Spinal cord (tissue), 10 donors: ENCODE measurements around the gene OSGEP. TPM values are rescaled to one million over a fixed set of nuclear protein-coding genes. Genes with fewer than 3 reads are reported as not detected.

Experiments used
- DNase-seq, 6 donors: peaks; one replicate each; pipeline versions ENCODE4 v3.0.0 to v3.0.0-alpha.2; 2013 to 2015; ENCODE audit warnings: low spot score in 6 of 6, low read depth in 4 of 6
- H3K27ac ChIP-seq: one replicate; pipeline ENCODE4 v1.5.1; 2013; ENCODE audit warnings: low read depth, low read length, control low read depth
- H3K27me3 ChIP-seq: one replicate; pipeline ENCODE4 v1.6.1; 2013; ENCODE audit warnings: low read length; ENCODE audit not compliant: control insufficient read depth, insufficient read depth
- H3K36me3 ChIP-seq: one replicate; pipeline ENCODE4 v1.6.1; 2013; ENCODE audit warnings: low read length; ENCODE audit not compliant: control insufficient read depth, insufficient read depth
- H3K4me1 ChIP-seq: one replicate; pipeline ENCODE4 v1.6.1; 2013; ENCODE audit warnings: low read length; ENCODE audit not compliant: control insufficient read depth, insufficient read depth
- H3K4me3 ChIP-seq: one replicate; pipeline ENCODE4 v1.5.1; 2013; ENCODE audit warnings: low read depth, low read length, control low read depth
- H3K9me3 ChIP-seq: one replicate; pipeline ENCODE4 v1.6.1; 2013; ENCODE audit warnings: low read length; ENCODE audit not compliant: control insufficient read depth, insufficient read depth
- WGBS: methylation state at CpG from one replicate; pipeline ENCODE4 v1.1.5; 2013; ENCODE audit warnings: missing lambda C conversion rate; ENCODE audit not compliant: insufficient coverage; 5-methylcytosine and 5-hydroxymethylcytosine counted together
- polyA plus RNA-seq, 2 donors: library from polyadenylated mRNA; unstranded; fragments of 120-200 nt; gene quantifications; one replicate each; pipeline ENCODE4 v1.2.1, GENCODE V29; 2013; ENCODE audit not compliant: insufficient read length in 2 of 2
- total RNA-seq, 2 donors: library from RNA; depleted of rRNA in 1 of 2; stranded (reverse); fragments of 120-200 nt in 1 of 2; fragments of >200 nt in 1 of 2; gene quantifications; one replicate each; pipeline versions ENCODE4 v1.2.3 to v1.2.4, GENCODE V29; 2013 to 2014
- donor health status: healthy.

The OSGEP gene
- total and polyA plus RNA-seq, 4 donors: 34.6 to 90.7 (median 61.9) TPM

- peaks cover 16% of the 10 kb centered on the region for H3K36me3 ChIP-seq
- H3K27ac ChIP-seq: no peak overlapping the region
- H3K4me1 ChIP-seq: peaks cover 14% of the 10 kb centered on the region
- WGBS: no CpG with 5 or more reads among the region's 2 CpGs
- no peaks in the 10 kb centered on the region for H3K27me3 ChIP-seq
- no peak overlapping the region for H3K4me3 ChIP-seq
- H3K9me3 ChIP-seq: no peaks in the 10 kb centered on the region
- DNase-seq: no peak
Observed at GRCh38 chr14:20472536-20473169, 18.0 kb upstream of the OSGEP start.

- no peak for DNase-seq
- WGBS: 0% methylated on average over 2 of the region's 2 CpGs
- Histone ChIP-seq H3K9me3 (no peaks in the 10 kb centered on the region), H3K4me3 (peak overlapping the region; percentile 72), H3K27ac (no peak overlapping the region), H3K36me3 (peaks cover 10% of the 10 kb centered on the region), H3K4me1 (peaks cover 14% of the 10 kb centered on the region), H3K27me3 (no peaks in the 10 kb centered on the region)
Observed at GRCh38 chr14:20470603-20470901, 15.9 kb upstream of the OSGEP start.

GRCh38 chr14:20469890-20470602, 15.4 kb upstream of the OSGEP start:
- Histone ChIP-seq H3K27me3 (no peaks in the 10 kb centered on the region), H3K9me3 (no peaks in the 10 kb centered on the region), H3K27ac (peak overlapping the region; percentile 83), H3K36me3 (peaks cover 5% of the 10 kb centered on the region), H3K4me1 (peaks cover 14% of the 10 kb centered on the region), H3K4me3 (peak overlapping the region; percentile 72)
- DNase-seq: peak in 1 of 6 donors; percentile 48
- 7% methylated on average over 3 of the region's 12 CpGs for WGBS

- H3K36me3 ChIP-seq: peaks cover 3% of the 10 kb centered on the region
- H3K4me3 ChIP-seq: peak within 1 kb of the TSS; percentile 72
- no peaks in the 10 kb centered on the region for H3K27me3 ChIP-seq
- no peaks in the 10 kb centered on the region for H3K9me3 ChIP-seq
- DNase-seq: peak; percentile 57 to 95 (median 74)
- H3K27ac ChIP-seq: peak within 1 kb of the TSS; percentile 83
- peaks cover 14% of the 10 kb centered on the region for H3K4me1 ChIP-seq
- 0% methylated on average over 37 of the region's 40 CpGs for WGBS
Observed at GRCh38 chr14:20469242-20469889, 14.8 kb upstream of the OSGEP start, which contains the start of gene PNP. Gene PNP (plus strand): TSS chr14:20469406. CDS start chr14:20469525, 119 bp downstream.

GRCh38 chr14:20468764-20469241, 14.2 kb upstream of the OSGEP start:
- Histone ChIP-seq H3K4me1 (peaks cover 14% of the 10 kb centered on the region), H3K27ac (peak overlapping the region; percentile 83), H3K4me3 (peak overlapping the region; percentile 72), H3K9me3 (no peaks in the 10 kb centered on the region), H3K36me3 (peaks cover 3% of the 10 kb centered on the region), H3K27me3 (no peaks in the 10 kb centered on the region)
- WGBS: 15% methylated on average over 11 of the region's 16 CpGs
- peak in 1 of 6 donors; percentile 11 for DNase-seq

- Histone ChIP-seq H3K4me1 (peaks cover 15% of the 10 kb centered on the region), H3K4me3 (peak within 1 kb of the TSS; percentile 75), H3K36me3 (peaks cover 30% of the 10 kb centered on the region), H3K9me3 (no peaks in the 10 kb centered on the region), H3K27ac (peak within 1 kb of the TSS; percentile 86), H3K27me3 (no peaks in the 10 kb centered on the region)
- WGBS: 0% methylated on average over 67 of the region's 67 CpGs
- DNase-seq: peak; percentile 98 to 100 (median 99)
Observed at GRCh38 chr14:20461225-20462141, 6.9 kb upstream of the OSGEP start, which contains the start of gene PIP4P1. Gene PIP4P1 (minus strand): TSS chr14:20461434. CDS start chr14:20461325, 109 bp downstream.

GRCh38 chr14:20460458-20461224, 6.0 kb upstream of the OSGEP start:
- Histone ChIP-seq H3K27ac (peak overlapping the region; percentile 85), H3K36me3 (peaks cover 30% of the 10 kb centered on the region), H3K27me3 (no peaks in the 10 kb centered on the region), H3K4me3 (peak overlapping the region; percentile 75), H3K9me3 (no peaks in the 10 kb centered on the region), H3K4me1 (peaks cover 18% of the 10 kb centered on the region)
- 4% methylated on average over 27 of the region's 32 CpGs for WGBS
- DNase-seq: peak in 1 of 6 donors; percentile 3

- 57% methylated on average over 3 of the region's 8 CpGs for WGBS
- peaks cover 26% of the 10 kb centered on the region for H3K4me1 ChIP-seq
- H3K27ac ChIP-seq: no peak overlapping the region
- no peak overlapping the region for H3K4me3 ChIP-seq
- H3K36me3 ChIP-seq: peaks cover 30% of the 10 kb centered on the region
- DNase-seq: no peak
- H3K27me3 ChIP-seq: no peaks in the 10 kb centered on the region
- no peaks in the 10 kb centered on the region for H3K9me3 ChIP-seq
Observed at GRCh38 chr14:20458031-20458789, 3.6 kb upstream of the OSGEP start.
